HL-60 (cell line): ENCODE results near the gene EIF1AY.

Source experiments
- DNase-seq, 2 experiments: peaks; one replicate each; pipeline ENCODE4 v3.0.0-alpha.2; 2010 to 2020; ENCODE audit warnings: low read depth in 1 of 2, low spot score in 1 of 2
- H3K27ac ChIP-seq: fragments of 250-450 bp; sonication (Bioruptor Pico); replicated peaks from 2 replicates; pipeline ENCODE4 v1.5.1; 2020; ENCODE audit warnings: mild to moderate bottlenecking, moderate library complexity
- H3K27me3 ChIP-seq: fragments of 250-450 bp; sonication (Bioruptor Pico); 2 replicates; pipeline ENCODE4 v1.5.1; 2021; ENCODE audit warnings: mild to moderate bottlenecking, moderate library complexity; ENCODE audit not compliant: insufficient read depth, poor library complexity, severe bottlenecking
- H3K4me3 ChIP-seq: replicated peaks from 2 replicates; pipeline ENCODE4 v1.5.1; 2011; ENCODE audit warnings: mild to moderate bottlenecking, control low read depth, low read length; ENCODE audit not compliant: insufficient read depth
- CTCF ChIP-seq: IDR thresholded peaks from one replicate; pipeline ENCODE4 v1.5.1; 2011; ENCODE audit warnings: low read length, control low read depth, inconsistent platforms; ENCODE audit not compliant: insufficient read depth
- GABPA ChIP-seq: IDR thresholded peaks from 2 replicates; pipeline ENCODE4 v1.6.1; 2012; ENCODE audit warnings: low read depth
- POLR2AphosphoS5 ChIP-seq: IDR thresholded peaks from 2 replicates; pipeline ENCODE4 v1.6.1; 2012; ENCODE audit warnings: low read depth
- REST ChIP-seq: IDR thresholded peaks from 2 replicates; pipeline ENCODE4 v1.6.1; 2012; ENCODE audit warnings: low read depth; ENCODE audit not compliant: insufficient replicate concordance
- SPI1 ChIP-seq: IDR thresholded peaks from 2 replicates; pipeline ENCODE4 v1.6.1; 2012; ENCODE audit warnings: low read depth, mild to moderate bottlenecking, borderline replicate concordance

The EIF1AY gene

GRCh38 chrY:20586161-20586560 lies 10.6 kb downstream of the EIF1AY start:
- H3K27ac ChIP-seq = no peak overlapping the region

More at GRCh38 chrY:20586161-20586560, 10.6 kb downstream of the EIF1AY start:
- no peaks in the 10 kb centered on the region for H3K27me3 ChIP-seq
- no peak for DNase-seq
- no peak for TF ChIP-seq SPI1
- TF ChIP-seq POLR2AphosphoS5 = no peak
- no peak for TF ChIP-seq CTCF
- TF ChIP-seq GABPA = no peak
- no peak for TF ChIP-seq REST
- no peak overlapping the region for H3K4me3 ChIP-seq
